Ureter (tissue), 1 donor: ENCODE measurements around the gene SRD5A1. TPM values are rescaled to one million over a fixed set of nuclear protein-coding genes. Genes with fewer than 3 reads are reported as not detected.

ENCODE experiments used
- total RNA-seq: library from RNA; stranded (reverse); gene quantifications from one replicate; pipeline ENCODE4 v1.2.4, GENCODE V29; 2023
- donor health status: DM: yes; HTN: yes; CAD: no.

Gene SRD5A1
- total RNA-seq, 1 donor from 2014 or later, result 6.6 TPM

Other genes with a start within 250 kb of the SRD5A1 start
- gene UBE2QL1, start 184.6 kb upstream of the SRD5A1 start, total RNA-seq, result 0.49 TPM
- gene NSUN2, start 396 bp upstream of the SRD5A1 start, total RNA-seq, result 76.1 TPM
- gene TENT4A, start 80.0 kb downstream of the SRD5A1 start, total RNA-seq, result 28.9 TPM